H9 (cell line): ENCODE measurements around the gene RIC1. TPM values are rescaled to one million over a fixed set of nuclear protein-coding genes. Genes with fewer than 3 reads are reported as not detected.

Experiments
- DNase-seq: peaks from one replicate; pipeline ENCODE4 v3.0.0-alpha.2; 2017
- H2AFZ ChIP-seq: one replicate; pipeline ENCODE4 v1.6.1; 2013; ENCODE audit warnings: mild to moderate bottlenecking, low read length, control low read depth, moderate library complexity
- H2AK5ac ChIP-seq: 2 replicates; pipeline ENCODE4 v1.6.1; 2013; ENCODE audit warnings: low read length, control low read depth, mixed read lengths; ENCODE audit not compliant: insufficient read length
- H2BK120ac ChIP-seq: one replicate; pipeline ENCODE4 v1.6.1; 2013; ENCODE audit warnings: low read depth, mild to moderate bottlenecking, low read length, control low read depth, inconsistent platforms; ENCODE audit not compliant: poor library complexity, severe bottlenecking
- H2BK12ac ChIP-seq: 2 replicates; pipeline ENCODE4 v1.6.1; 2013; ENCODE audit warnings: low read length, control low read depth, mixed read lengths, low read depth; ENCODE audit not compliant: insufficient read length
- H2BK15ac ChIP-seq: 2 replicates; pipeline ENCODE4 v1.6.1; 2013; ENCODE audit warnings: low read depth, low read length, control low read depth
- H2BK20ac ChIP-seq: one replicate; pipeline ENCODE4 v1.6.1; 2013; ENCODE audit warnings: low read depth, mild to moderate bottlenecking, low read length, control low read depth, inconsistent platforms; ENCODE audit not compliant: poor library complexity, severe bottlenecking
- H2BK5ac ChIP-seq: 2 replicates; pipeline ENCODE4 v1.6.1; 2013; ENCODE audit warnings: low read length, control low read depth, mixed read lengths; ENCODE audit not compliant: insufficient read length
- H3K14ac ChIP-seq: 2 replicates; pipeline ENCODE4 v1.6.1; 2013; ENCODE audit warnings: low read length, control low read depth; ENCODE audit not compliant: insufficient read depth
- H3K18ac ChIP-seq: 2 replicates; pipeline ENCODE4 v1.6.1; 2013; ENCODE audit warnings: low read depth, mild to moderate bottlenecking, mixed read lengths, low read length, control low read depth; ENCODE audit not compliant: insufficient read length
- H3K23ac ChIP-seq: 2 replicates; pipeline ENCODE4 v1.6.1; 2013; ENCODE audit warnings: low read length, control low read depth, mixed read lengths, low read depth; ENCODE audit not compliant: insufficient read length
- H3K23me2 ChIP-seq: 2 replicates; pipeline ENCODE4 v1.6.1; 2013; ENCODE audit warnings: low read depth, mild to moderate bottlenecking, mixed read lengths, low read length, control low read depth; ENCODE audit not compliant: insufficient read length, poor library complexity, severe bottlenecking
- H3K27ac ChIP-seq: 2 replicates; pipeline ENCODE4 v1.5.1; 2013; ENCODE audit warnings: low read length, control low read depth, mixed read lengths, low read depth; ENCODE audit not compliant: insufficient read length
- H3K27me3 ChIP-seq: 2 replicates; pipeline ENCODE4 v1.6.1; 2013; ENCODE audit warnings: low read length, control low read depth, inconsistent platforms; ENCODE audit not compliant: insufficient read depth
- H3K4ac ChIP-seq: 2 replicates; pipeline ENCODE4 v1.6.1; 2013; ENCODE audit warnings: low read depth, mild to moderate bottlenecking, control low read depth, inconsistent platforms, low read length, moderate library complexity
- H3K4me1 ChIP-seq: 2 replicates; pipeline ENCODE4 v1.6.1; 2013; ENCODE audit warnings: low read length, control low read depth, inconsistent platforms; ENCODE audit not compliant: insufficient read depth
- H3K4me2 ChIP-seq: 2 replicates; pipeline ENCODE4 v1.6.1; 2013; ENCODE audit warnings: low read length, control low read depth, mixed read lengths; ENCODE audit not compliant: insufficient read length, insufficient read depth
- H3K56ac ChIP-seq: 2 replicates; pipeline ENCODE4 v1.6.1; 2013; ENCODE audit warnings: low read depth, mild to moderate bottlenecking, mixed read lengths, low read length, control low read depth; ENCODE audit not compliant: insufficient read length
- H3K79me1 ChIP-seq: 2 replicates; pipeline ENCODE4 v1.6.1; 2013; ENCODE audit warnings: low read depth, mild to moderate bottlenecking, moderate library complexity, low read length, control low read depth, inconsistent platforms; ENCODE audit not compliant: insufficient read depth, poor library complexity, severe bottlenecking
- H3K79me2 ChIP-seq: 2 replicates; pipeline ENCODE4 v1.6.1; 2013; ENCODE audit warnings: low read length, control low read depth, inconsistent platforms; ENCODE audit not compliant: insufficient read depth
- H3K9ac ChIP-seq: 2 replicates; pipeline ENCODE4 v1.6.1; 2013; ENCODE audit warnings: low read length, control low read depth, mixed read lengths; ENCODE audit not compliant: insufficient read length; ENCODE audit errors: extremely low read depth
- H3K9me3 ChIP-seq: one replicate; pipeline ENCODE4 v1.6.1; 2013; ENCODE audit warnings: low read depth, low read length, inconsistent platforms; ENCODE audit not compliant: control insufficient read depth
- H3T11ph ChIP-seq: one replicate; pipeline ENCODE4 v1.6.1; 2013; ENCODE audit warnings: mild to moderate bottlenecking, low read length, control low read depth, inconsistent platforms
- H4K20me1 ChIP-seq: one replicate; pipeline ENCODE4 v1.6.1; 2013; ENCODE audit not compliant: control insufficient read depth, insufficient read length, insufficient read depth
- H4K5ac ChIP-seq: 2 replicates; pipeline ENCODE4 v1.6.1; 2013; ENCODE audit warnings: low read depth, mild to moderate bottlenecking, mixed read lengths, low read length, control low read depth; ENCODE audit not compliant: insufficient read length
- H4K8ac ChIP-seq: replicated peaks from 2 replicates; pipeline ENCODE4 v1.6.1; 2013; ENCODE audit warnings: low read length, control low read depth, mixed read lengths, low read depth; ENCODE audit not compliant: insufficient read length
- H4K91ac ChIP-seq: 2 replicates; pipeline ENCODE4 v1.6.1; 2013; ENCODE audit warnings: low read depth, mild to moderate bottlenecking, moderate library complexity, mixed read lengths, low read length, control low read depth; ENCODE audit not compliant: insufficient read length
- H3K27ac Mint-ChIP-seq, 3 experiments: 2 replicates in 2 of 3; 3 replicates in 1 of 3; pipeline ENCODE4 v1.8.0; 2020 to 2021; ENCODE audit warnings: mixed read lengths in 3 of 3, mild to moderate bottlenecking in 1 of 3, moderate library complexity in 1 of 3
- H3K27me3 Mint-ChIP-seq: 2 replicates; pipeline ENCODE4 v1.8.0; 2021; ENCODE audit warnings: low read depth, mild to moderate bottlenecking, moderate library complexity, mixed read lengths
- H3K36me3 Mint-ChIP-seq, 3 experiments: 2 replicates in 2 of 3; 3 replicates in 1 of 3; pipeline ENCODE4 v1.8.0; 2020 to 2021; ENCODE audit warnings: low read depth in 3 of 3, mixed read lengths in 3 of 3; ENCODE audit not compliant: insufficient read depth in 1 of 3
- H3K4me1 Mint-ChIP-seq, 2 experiments: 2 replicates each; pipeline ENCODE4 v1.8.0; 2020; ENCODE audit warnings: mixed read lengths in 2 of 2
- H3K4me3 Mint-ChIP-seq, 2 experiments: 2 replicates in 1 of 2; 3 replicates in 1 of 2; pipeline ENCODE4 v1.8.0; 2020 to 2021; ENCODE audit warnings: mild to moderate bottlenecking in 2 of 2, mixed read lengths in 2 of 2, moderate library complexity in 1 of 2
- H3K9me3 Mint-ChIP-seq, 2 experiments: 2 replicates in 1 of 2; 3 replicates in 1 of 2; pipeline ENCODE4 v1.8.0; 2020; ENCODE audit warnings: mild to moderate bottlenecking in 2 of 2, mixed read lengths in 2 of 2, moderate library complexity in 1 of 2
- CTCF ChIP-seq: fragments of 200-600 bp; sonication (generic); conservative IDR thresholded peaks from 3 replicates; pipeline ENCODE4 v1.8.0; 2021; ENCODE audit warnings: antibody characterized with exemption, mild to moderate bottlenecking
- WGBS: extraction: QIAGEN DNeasy Blood & Tissue Kit; methylation state at CpG from one replicate; pipeline ENCODE4 v1.1.7; 2013; ENCODE audit warnings: missing lambda C conversion rate, low lambda C conversion rate, mixed read lengths; ENCODE audit not compliant: insufficient read length; ENCODE audit errors: extremely low coverage; 5-methylcytosine and 5-hydroxymethylcytosine counted together
- total RNA-seq: library from RNA; stranded (reverse); gene quantifications from 2 replicates; pipeline ENCODE4 v1.2.1, GENCODE V29; 2021

The RIC1 gene
- total RNA-seq, 1 experiment from 2014 or later = 13.7 TPM

- no peak overlapping the region for H3K4me3 Mint-ChIP-seq
Measured at GRCh38 chr9:5789489-5789888, 160.6 kb downstream of the RIC1 start.

More at GRCh38 chr9:5789489-5789888, 160.6 kb downstream of the RIC1 start:
- Mint-ChIP-seq H3K27me3 (no peaks in the 10 kb centered on the region), H3K9me3 (no peaks in the 10 kb centered on the region), H3K27ac (no peak overlapping the region), H3K4me1 (peaks cover 2% of the 10 kb centered on the region in 2 experiments; a peak in 3 of 4 replicates), H3K36me3 (peaks cover 0 to 20% (median 11%) of the 10 kb centered on the region in 3 experiments; a peak in 3 of 7 replicates)
- Histone ChIP-seq H3K27me3 (no peaks in the 10 kb centered on the region), H2BK15ac (no peak overlapping the region), H3K14ac (no peak overlapping the region), H3K79me1 (no peaks in the 10 kb centered on the region), H3K4me2 (no peak overlapping the region), H3K4ac (no peak overlapping the region), H3K56ac (no peak overlapping the region), H4K20me1 (no peaks in the 10 kb centered on the region), H3K9me3 (no peaks in the 10 kb centered on the region), H2BK12ac (no peak overlapping the region), H2BK20ac (no peak overlapping the region), H2AK5ac (no peak overlapping the region), H3K79me2 (no peaks in the 10 kb centered on the region), H3T11ph (no peak overlapping the region), H2AFZ (no peak overlapping the region), H3K27ac (no peak overlapping the region), H2BK5ac (no peak overlapping the region), H3K4me1 (no peaks in the 10 kb centered on the region), H3K9ac (no peak overlapping the region), H2BK120ac (no peak overlapping the region), H4K91ac (no peak overlapping the region), H4K8ac (no peak overlapping the region), H3K23me2 (no peaks in the 10 kb centered on the region), H3K23ac (no peak overlapping the region), H4K5ac (no peak overlapping the region), H3K18ac (no peak overlapping the region)
- no CpG with 5 or more reads among the region's 5 CpGs for WGBS
- no peak for DNase-seq
- no peak for TF ChIP-seq CTCF
